Esophagus squamous epithelium (tissue), 4 donors: ENCODE results near the gene PRKACA.

ENCODE experiments used
- CTCF ChIP-seq, 6 experiments: fragments of 450-650 bp in 4 of 6; fragments of 200-600 bp in 2 of 6; sonication (generic) in 2 of 6; IDR thresholded peaks; one replicate each; pipeline ENCODE4 v1.5.1; 2016 to 2019; ENCODE audit warnings: antibody characterized with exemption in 6 of 6, mild to moderate bottlenecking in 4 of 6, moderate library complexity in 4 of 6
- POLR2A ChIP-seq, 4 donors: fragments of 450-650 bp; IDR thresholded peaks; one replicate each; pipeline ENCODE4 v1.6.1; 2017; ENCODE audit warnings: antibody characterized with exemption in 4 of 4, mild to moderate bottlenecking in 4 of 4, moderate library complexity in 3 of 4

- TF ChIP-seq CTCF (IDR thresholded peaks at IDR 0.05), result no peak
- no peak for TF ChIP-seq POLR2A (IDR thresholded peaks at IDR 0.05)
Observed at GRCh38 chr19:14062558-14062855, 55.1 kb downstream of the PRKACA start.
